Right atrium auricular region (tissue), 2 donors: ENCODE results near the gene PNPLA7. TPM values are rescaled to one million over a fixed set of nuclear protein-coding genes. Genes with fewer than 3 reads are reported as not detected.
"Not testable (repeated sequence)": the region's sequence is repeated elsewhere in the genome, so short reads cannot be mapped to it uniquely, and the experiment has no call there.

ENCODE experiments used
- DNase-seq: peaks from one replicate; pipeline ENCODE4 v3.0.0-alpha.2; 2019; ENCODE audit warnings: low spot score
- H3K27ac ChIP-seq, 2 donors: fragments of 200-600 bp; sonication (generic); 1 replicate in 1 of 2; 2 replicates in 1 of 2; pipeline ENCODE4 v1.5.1; 2016 to 2019
- H3K27me3 ChIP-seq, 2 donors: fragments of 200-600 bp; sonication (generic); one replicate each; pipeline versions ENCODE4 v1.5.1 to v1.6.0; 2017 to 2019
- H3K36me3 ChIP-seq: fragments of 200-600 bp; sonication (generic); one replicate; pipeline ENCODE4 v1.5.1; 2016
- H3K4me1 ChIP-seq, 2 donors: fragments of 200-600 bp; sonication (generic); one replicate each; pipeline versions ENCODE4 v1.5.1 to v1.6.0; 2017 to 2019
- H3K4me3 ChIP-seq, 2 donors: fragments of 200-600 bp; sonication (generic); 1 replicate in 1 of 2; 2 replicates in 1 of 2; pipeline ENCODE4 v1.5.1; 2017 to 2019; ENCODE audit warnings: mild to moderate bottlenecking in 1 of 2, moderate library complexity in 1 of 2
- H3K9me3 ChIP-seq, 2 donors: fragments of 200-600 bp; sonication (generic); one replicate each; pipeline ENCODE4 v1.5.1; 2019
- CTCF ChIP-seq, 2 donors: fragments of 200-600 bp; sonication (generic); IDR thresholded peaks; one replicate each; pipeline ENCODE4 v1.5.1; 2019; ENCODE audit warnings: antibody characterized with exemption in 2 of 2
- total RNA-seq, 2 donors: library from RNA; depleted of rRNA; stranded (reverse); fragments of >200 nt; gene quantifications; one replicate each; pipeline ENCODE4 v1.1.0, GENCODE V29; 2016

PNPLA7 gene
- total RNA-seq, 2 donors from 2014 or later = 4.4 to 4.6 TPM

GRCh38 chr9:137570566-137570965 lies 20.4 kb upstream of the PNPLA7 start:
- Histone ChIP-seq H3K9me3 (no peaks in the 10 kb centered on the region), H3K27me3 (no peaks in the 10 kb centered on the region), H3K4me1 (peaks cover 0 to 17% of the 10 kb centered on the region in 2 donors), H3K36me3 (peaks cover 24% of the 10 kb centered on the region), H3K27ac (no peak overlapping the region), H3K4me3 (no peak overlapping the region)
- TF ChIP-seq CTCF (IDR thresholded peaks at IDR 0.05) = no peak
- no peak for DNase-seq

DNA sequence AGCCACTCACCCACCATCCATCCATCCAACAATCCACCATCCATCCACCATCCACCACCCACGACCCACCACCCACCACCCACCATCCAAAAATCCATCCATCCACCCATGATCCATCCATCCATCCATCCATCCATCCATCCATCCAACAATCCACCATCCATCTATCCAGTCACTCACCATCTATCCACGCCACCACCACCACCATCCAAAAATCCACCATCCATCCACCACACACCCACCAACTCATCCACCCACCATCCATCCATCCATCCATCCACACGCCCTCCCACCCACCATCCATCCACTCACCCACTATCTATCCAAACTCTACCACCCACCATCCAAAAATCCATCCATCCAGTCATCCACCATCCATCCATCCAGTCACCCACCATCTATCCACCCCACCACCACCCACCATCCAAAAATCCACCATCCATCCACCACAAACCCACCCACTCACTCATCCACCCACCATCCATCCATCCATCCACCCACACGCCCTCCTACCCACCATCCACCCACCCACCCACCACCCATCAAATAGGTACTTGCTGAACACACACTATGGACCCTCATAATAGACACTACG lies 19.5 kb upstream of the PNPLA7 start:
- no peak overlapping the region for H3K4me3 ChIP-seq
- no peak for DNase-seq
- no peaks in the 10 kb centered on the region for H3K27me3 ChIP-seq
- peaks cover 27% of the 10 kb centered on the region for H3K36me3 ChIP-seq
- TF ChIP-seq CTCF (IDR thresholded peaks at IDR 0.05) = no peak
- H3K9me3 ChIP-seq = no peaks in the 10 kb centered on the region
- no peak overlapping the region for H3K27ac ChIP-seq
- H3K4me1 ChIP-seq = peaks cover 0 to 8% of the 10 kb centered on the region in 2 donors

- H3K9me3 ChIP-seq, H3K4me1 ChIP-seq, H3K4me3 ChIP-seq, H3K27ac ChIP-seq, DNase-seq, H3K27me3 ChIP-seq: not testable (repeated sequence)
- H3K36me3 ChIP-seq = peaks cover 29% of the 10 kb centered on the region
Measured at GRCh38 chr9:137568445-137568844, 18.2 kb upstream of the PNPLA7 start.

- H3K27ac ChIP-seq = no peak overlapping the region
- no peaks in the 10 kb centered on the region for H3K4me1 ChIP-seq
- peaks cover 20% of the 10 kb centered on the region for H3K36me3 ChIP-seq
- no peaks in the 10 kb centered on the region for H3K27me3 ChIP-seq
- no peak for DNase-seq
- no peak for TF ChIP-seq CTCF (IDR thresholded peaks at IDR 0.05)
- H3K4me3 ChIP-seq = no peak overlapping the region
- H3K9me3 ChIP-seq = no peaks in the 10 kb centered on the region
Measured at GRCh38 chr9:137564817-137565411, 14.7 kb upstream of the PNPLA7 start.

DNA sequence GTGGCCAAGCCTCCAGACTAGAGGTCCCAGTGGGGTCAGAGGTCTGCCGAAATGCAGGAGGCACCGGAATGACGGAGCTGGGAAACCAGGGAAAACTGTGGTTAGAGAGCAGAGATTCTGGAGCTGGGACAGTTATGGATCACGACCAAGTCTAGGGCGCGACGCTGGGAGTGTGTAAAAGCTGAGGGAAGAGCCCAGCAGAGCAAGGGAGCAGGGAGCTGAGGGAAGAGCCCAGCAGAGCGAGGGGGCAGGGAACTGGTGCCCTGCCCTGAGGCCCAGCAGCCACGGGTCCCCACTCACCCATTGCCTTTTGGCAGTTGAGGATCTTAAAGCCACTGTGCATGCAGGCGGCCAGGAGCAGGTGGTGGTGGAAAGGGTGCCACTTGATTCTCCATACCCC lies 13.9 kb upstream of the PNPLA7 start:
- peaks cover 20% of the 10 kb centered on the region for H3K36me3 ChIP-seq
- no peaks in the 10 kb centered on the region for H3K27me3 ChIP-seq
- no peak overlapping the region for H3K27ac ChIP-seq
- no peaks in the 10 kb centered on the region for H3K4me1 ChIP-seq
- no peak for DNase-seq
- no peak for TF ChIP-seq CTCF (IDR thresholded peaks at IDR 0.05)
- H3K4me3 ChIP-seq = no peak overlapping the region
- H3K9me3 ChIP-seq = no peaks in the 10 kb centered on the region

DNA sequence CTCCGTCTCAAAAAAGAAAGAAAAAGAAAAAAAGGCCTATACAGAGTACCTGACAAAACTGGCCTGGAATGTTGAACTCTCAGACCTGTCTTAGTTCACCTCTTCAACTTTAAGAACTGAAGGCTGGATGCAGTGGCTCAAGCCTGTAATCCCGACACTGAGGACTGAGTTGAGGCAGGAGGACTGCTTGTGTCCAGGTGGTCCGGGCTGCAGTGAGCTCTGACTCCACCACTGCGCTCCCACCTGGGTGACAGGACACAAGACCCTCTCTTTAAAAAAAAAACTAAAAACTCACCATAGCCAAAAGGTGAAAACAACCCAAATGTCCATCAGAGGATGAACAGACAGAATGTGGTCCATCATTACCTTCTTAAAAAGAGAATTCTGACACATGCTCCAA lies 7.9 kb upstream of the PNPLA7 start:
- Histone ChIP-seq H3K36me3 (peaks cover 31% of the 10 kb centered on the region), H3K4me1 (peaks cover 0 to 6% of the 10 kb centered on the region in 2 donors), H3K27ac (no peak overlapping the region), H3K9me3 (no peaks in the 10 kb centered on the region), H3K4me3 (no peak overlapping the region), H3K27me3 (no peaks in the 10 kb centered on the region)
- no peak for TF ChIP-seq CTCF (IDR thresholded peaks at IDR 0.05)
- no peak for DNase-seq
